Nephron progenitor cell (in vitro differentiated cells): Measurements from ENCODE around the gene MIF.
"Not testable (repeated sequence)": the region's sequence is repeated elsewhere in the genome, so short reads cannot be mapped to it uniquely, and the experiment has no call there.

Source experiments
- DNase-seq: peaks from one replicate; pipeline ENCODE4 v3.0.0; 2021
- H3K27ac Mint-ChIP-seq: 2 replicates; pipeline ENCODE4 v1.8.0; 2021; ENCODE audit warnings: mild to moderate bottlenecking, moderate library complexity, mixed read lengths
- H3K27me3 Mint-ChIP-seq: 2 replicates; pipeline ENCODE4 v1.8.0; 2021; ENCODE audit warnings: mild to moderate bottlenecking, low read depth, mixed read lengths; ENCODE audit not compliant: poor library complexity
- H3K36me3 Mint-ChIP-seq: 2 replicates; pipeline ENCODE4 v1.8.0; 2021; ENCODE audit warnings: low read depth, mixed read lengths
- H3K4me1 Mint-ChIP-seq: 2 replicates; pipeline ENCODE4 v1.8.0; 2021; ENCODE audit warnings: mixed read lengths
- H3K4me3 Mint-ChIP-seq: 2 replicates; pipeline ENCODE4 v1.8.0; 2021; ENCODE audit warnings: mild to moderate bottlenecking, moderate library complexity, mixed read lengths
- H3K9me3 Mint-ChIP-seq: 2 replicates; pipeline ENCODE4 v1.8.0; 2021; ENCODE audit warnings: mild to moderate bottlenecking, moderate library complexity, mixed read lengths
- CTCF ChIP-seq: fragments of 200-600 bp; sonication (generic); IDR thresholded peaks from 2 replicates; pipeline ENCODE4 v1.5.0; 2021; ENCODE audit warnings: antibody characterized with exemption

The MIF gene

GRCh38 chr22:23901600-23901999 is 7.4 kb downstream of the MIF start:
- TF ChIP-seq CTCF, result no peak
- H3K4me1 Mint-ChIP-seq, result peaks cover 39% of the 10 kb centered on the region
- peaks cover 16% of the 10 kb centered on the region for H3K9me3 Mint-ChIP-seq
- peaks cover 52% of the 10 kb centered on the region for H3K36me3 Mint-ChIP-seq
- H3K27me3 Mint-ChIP-seq, result peaks cover 3% of the 10 kb centered on the region
- H3K4me3 Mint-ChIP-seq, result no peak overlapping the region
- no peak overlapping the region for H3K27ac Mint-ChIP-seq
- no peak for DNase-seq

DNA sequence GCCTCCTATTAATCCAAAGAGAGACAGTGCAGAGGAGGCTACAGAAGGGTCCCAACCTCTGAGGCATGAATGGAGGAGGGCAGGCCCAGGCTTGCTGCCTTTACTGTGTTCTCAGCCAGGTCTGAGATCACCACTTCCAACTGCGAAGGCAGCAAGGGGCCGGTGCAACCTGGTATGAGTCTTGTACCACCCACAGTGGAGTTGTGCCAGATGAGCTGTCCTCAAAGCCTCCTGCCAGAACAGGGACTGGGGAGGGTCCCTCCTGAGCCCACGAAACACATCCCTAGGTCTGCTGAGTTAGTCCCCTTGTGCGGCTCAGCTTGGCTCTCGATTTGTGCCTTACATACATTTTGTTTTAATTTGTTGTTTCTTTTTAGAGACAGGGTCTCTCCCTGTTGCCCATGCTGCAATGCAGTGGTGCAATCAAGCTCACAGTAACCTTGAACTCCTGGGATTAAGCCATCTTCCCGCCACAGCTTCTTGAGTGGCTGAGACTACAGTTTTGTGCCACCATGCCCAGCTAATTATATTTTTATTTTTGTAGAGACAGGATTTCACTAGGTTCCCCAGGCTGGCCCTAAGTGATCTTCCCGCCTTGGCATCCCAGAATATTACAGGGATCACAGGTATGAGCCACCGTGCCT is 9.3 kb downstream of the MIF start:
- Mint-ChIP-seq H3K27ac (peak overlapping the region; percentile 83), H3K9me3 (peaks cover 16% of the 10 kb centered on the region), H3K4me1 (peaks cover 28% of the 10 kb centered on the region), H3K4me3 (no peak overlapping the region), H3K27me3 (peaks cover 3% of the 10 kb centered on the region), H3K36me3 (peaks cover 41% of the 10 kb centered on the region)
- DNase-seq, result no peak
- no peak for TF ChIP-seq CTCF

DNA sequence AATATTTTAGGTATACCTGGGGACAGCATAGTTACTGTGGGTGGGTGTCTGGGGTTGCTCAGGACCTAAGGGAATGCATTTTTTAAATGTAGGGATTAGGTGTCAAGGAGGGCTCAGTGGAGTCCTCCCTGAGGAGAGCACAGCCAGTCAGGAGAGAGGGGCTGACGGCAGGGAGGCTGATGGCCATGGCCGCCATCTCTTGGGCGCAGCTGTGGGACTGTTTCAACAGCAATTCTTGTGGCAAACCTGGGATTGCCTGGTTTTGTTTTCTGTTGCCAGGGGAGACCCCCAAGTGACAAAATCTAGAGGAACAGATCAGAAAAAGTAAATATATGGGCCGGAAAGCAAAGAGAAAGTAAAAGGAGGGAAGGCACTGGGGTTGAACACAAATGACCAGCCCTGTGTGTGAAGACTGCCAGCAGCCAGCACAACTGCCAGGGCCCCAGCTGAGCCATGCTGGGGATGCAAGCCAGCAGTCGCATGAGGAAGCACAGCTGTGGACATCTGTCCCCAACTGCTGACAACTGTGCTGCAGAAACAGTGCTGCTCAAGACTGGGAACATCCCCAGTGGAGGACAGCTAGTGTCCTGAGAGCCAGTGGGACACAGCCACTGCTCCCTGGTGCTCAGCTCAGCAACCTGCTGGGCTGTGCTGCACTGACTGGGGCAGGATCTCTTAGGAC is 10.5 kb downstream of the MIF start:
- Mint-ChIP-seq H3K27ac (peak overlapping the region; percentile 83), H3K4me3 (no peak overlapping the region), H3K9me3 (peaks cover 12% of the 10 kb centered on the region), H3K4me1 (peaks cover 22% of the 10 kb centered on the region), H3K27me3 (peaks cover 3% of the 10 kb centered on the region), H3K36me3 (peaks cover 34% of the 10 kb centered on the region)
- TF ChIP-seq CTCF, result no peak
- no peak for DNase-seq

- H3K9me3 Mint-ChIP-seq, result no peaks in the 10 kb centered on the region
- H3K4me3 Mint-ChIP-seq, result no peak overlapping the region
- H3K36me3 Mint-ChIP-seq, result peaks cover 36% of the 10 kb centered on the region
- no peak for DNase-seq
- H3K27ac Mint-ChIP-seq, result no peak overlapping the region
- peaks cover 27% of the 10 kb centered on the region for H3K4me1 Mint-ChIP-seq
- no peak for TF ChIP-seq CTCF
- peaks cover 3% of the 10 kb centered on the region for H3K27me3 Mint-ChIP-seq
Measured at GRCh38 chr22:23906641-23907040, 12.5 kb downstream of the MIF start.

DNA sequence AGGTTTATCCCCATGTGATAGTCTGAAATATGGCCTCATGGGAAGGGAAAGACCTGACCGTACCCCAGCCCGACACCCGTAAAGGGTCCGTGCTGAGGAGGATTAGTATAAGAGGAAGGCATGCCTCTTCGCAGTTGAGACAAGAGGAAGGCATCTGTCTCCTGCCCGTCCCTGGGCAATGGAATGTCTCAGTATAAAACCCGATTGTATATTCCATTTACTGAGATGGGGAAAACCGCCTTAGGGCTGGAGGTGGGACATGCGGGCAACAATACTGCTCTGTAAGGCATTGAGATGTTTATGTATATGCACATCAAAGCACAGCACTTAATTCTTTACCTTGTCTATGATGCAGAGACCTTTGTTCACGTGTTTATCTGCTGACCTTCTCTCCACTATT is 13.2 kb downstream of the MIF start:
- H3K9me3 Mint-ChIP-seq, DNase-seq, H3K4me3 Mint-ChIP-seq, H3K27me3 Mint-ChIP-seq, H3K27ac Mint-ChIP-seq: not testable (repeated sequence)
- peaks cover 39% of the 10 kb centered on the region for H3K36me3 Mint-ChIP-seq
- H3K4me1 Mint-ChIP-seq, result peaks cover 34% of the 10 kb centered on the region

- Mint-ChIP-seq H3K4me1 (peaks cover 47% of the 10 kb centered on the region), H3K9me3 (peaks cover 8% of the 10 kb centered on the region), H3K27me3 (peaks cover 3% of the 10 kb centered on the region), H3K36me3 (peaks cover 46% of the 10 kb centered on the region), H3K4me3 (no peak overlapping the region), H3K27ac (no peak overlapping the region)
- DNase-seq, result no peak
- TF ChIP-seq CTCF, result no peak
Measured at GRCh38 chr22:23908587-23909205, 14.5 kb downstream of the MIF start.
